Measurements from ENCODE around the gene NFATC1.

GRCh38 chr18:79401494-79402208 is 5.9 kb downstream of the NFATC1 start:
- TF ChIP-seq CTCF (IDR thresholded peaks at IDR 0.05) (no peak), POLR2A (IDR thresholded peaks at IDR 0.05) (no peak)

All from ovary (tissue), 3 donors.